Measurements from ENCODE around the gene CD2AP.
"Not testable (repeated sequence)": the region's sequence is repeated elsewhere in the genome, so short reads cannot be mapped to it uniquely, and the experiment has no call there.

The CD2AP gene

GRCh38 chr6:47477497-47478232 lies at the start of gene CD2AP:
CD2AP (plus strand) TSS chr6:47477789; CDS start chr6:47478245, 456 bp downstream.
- Mint-ChIP-seq H3K27me3 (no peaks in the 10 kb centered on the region), H3K27ac (peak within 1 kb of the TSS; percentile 93), H3K4me1 (ENCODE audit: low read depth) (peaks cover 34% of the 10 kb centered on the region), H3K4me3 (peak within 1 kb of the TSS; percentile 88), H3K36me3 (ENCODE audit: low read depth) (peaks cover 12% of the 10 kb centered on the region), H3K9me3 (no peaks in the 10 kb centered on the region)
- DNase-seq: peak; percentile 92

GRCh38 chr6:47428288-47428687 lies 49.3 kb upstream of the CD2AP start:
- no peak overlapping the region for H3K4me3 Mint-ChIP-seq
- no peaks in the 10 kb centered on the region for H3K27me3 Mint-ChIP-seq
- no peak overlapping the region for H3K27ac Mint-ChIP-seq
- no peaks in the 10 kb centered on the region for H3K36me3 Mint-ChIP-seq (ENCODE audit: low read depth)
- peaks cover 24% of the 10 kb centered on the region for H3K9me3 Mint-ChIP-seq
- DNase-seq: no peak
- peaks cover 4% of the 10 kb centered on the region for H3K4me1 Mint-ChIP-seq (ENCODE audit: low read depth)

GRCh38 chr6:47428746-47429664 lies 48.6 kb upstream of the CD2AP start:
- Mint-ChIP-seq H3K27ac (no peak overlapping the region), H3K9me3 (peaks cover 24% of the 10 kb centered on the region), H3K4me1 (ENCODE audit: low read depth) (peaks cover 4% of the 10 kb centered on the region), H3K27me3 (no peaks in the 10 kb centered on the region), H3K36me3 (ENCODE audit: low read depth) (no peaks in the 10 kb centered on the region), H3K4me3 (no peak overlapping the region)
- no peak for DNase-seq

- Mint-ChIP-seq H3K4me3 (no peak overlapping the region), H3K27ac (no peak overlapping the region), H3K36me3 (ENCODE audit: low read depth) (no peaks in the 10 kb centered on the region), H3K9me3 (peaks cover 8% of the 10 kb centered on the region), H3K4me1 (ENCODE audit: low read depth) (no peaks in the 10 kb centered on the region), H3K27me3 (no peaks in the 10 kb centered on the region)
- DNase-seq: no peak
Measured at GRCh38 chr6:47434372-47435253, 43.0 kb upstream of the CD2AP start.

- H3K27me3 Mint-ChIP-seq: no peaks in the 10 kb centered on the region
- H3K9me3 Mint-ChIP-seq: peaks cover 3% of the 10 kb centered on the region
- no peak for DNase-seq
- H3K4me3 Mint-ChIP-seq: no peak overlapping the region
- no peaks in the 10 kb centered on the region for H3K4me1 Mint-ChIP-seq (ENCODE audit: low read depth)
- no peak overlapping the region for H3K27ac Mint-ChIP-seq
- H3K36me3 Mint-ChIP-seq (ENCODE audit: low read depth): no peaks in the 10 kb centered on the region
Measured at GRCh38 chr6:47435254-47435612, 42.4 kb upstream of the CD2AP start.

GRCh38 chr6:47437592-47437991 lies 40.0 kb upstream of the CD2AP start:
- Mint-ChIP-seq H3K27me3 (no peaks in the 10 kb centered on the region), H3K36me3 (ENCODE audit: low read depth) (no peaks in the 10 kb centered on the region), H3K9me3 (no peaks in the 10 kb centered on the region), H3K4me1 (ENCODE audit: low read depth) (no peaks in the 10 kb centered on the region), H3K4me3 (no peak overlapping the region), H3K27ac (no peak overlapping the region)
- no peak for DNase-seq

GRCh38 chr6:47438481-47439347 lies 38.9 kb upstream of the CD2AP start:
- no peak for DNase-seq

GRCh38 chr6:47439348-47439668 lies 38.3 kb upstream of the CD2AP start:
- H3K9me3 Mint-ChIP-seq: no peaks in the 10 kb centered on the region
- no peaks in the 10 kb centered on the region for H3K27me3 Mint-ChIP-seq
- no peak overlapping the region for H3K27ac Mint-ChIP-seq
- no peak for DNase-seq
- H3K4me1 Mint-ChIP-seq (ENCODE audit: low read depth): no peaks in the 10 kb centered on the region
- H3K4me3 Mint-ChIP-seq: no peak overlapping the region
- no peaks in the 10 kb centered on the region for H3K36me3 Mint-ChIP-seq (ENCODE audit: low read depth)

More at GRCh38 chr6:47438481-47439347, 38.9 kb upstream of the CD2AP start:
- Mint-ChIP-seq H3K36me3 (ENCODE audit: low read depth) (no peaks in the 10 kb centered on the region), H3K4me3 (no peak overlapping the region), H3K9me3 (no peaks in the 10 kb centered on the region), H3K4me1 (ENCODE audit: low read depth) (no peaks in the 10 kb centered on the region), H3K27me3 (no peaks in the 10 kb centered on the region), H3K27ac (no peak overlapping the region)

GRCh38 chr6:47440719-47441118 lies 36.9 kb upstream of the CD2AP start:
- H3K4me1 Mint-ChIP-seq (ENCODE audit: low read depth): no peaks in the 10 kb centered on the region
- peaks cover 3% of the 10 kb centered on the region for H3K9me3 Mint-ChIP-seq
- H3K27ac Mint-ChIP-seq: no peak overlapping the region
- H3K36me3 Mint-ChIP-seq (ENCODE audit: low read depth): no peaks in the 10 kb centered on the region
- no peak for DNase-seq
- H3K27me3 Mint-ChIP-seq: no peaks in the 10 kb centered on the region
- H3K4me3 Mint-ChIP-seq: no peak overlapping the region

- not testable (repeated sequence) for H3K27me3 Mint-ChIP-seq, DNase-seq, H3K27ac Mint-ChIP-seq
Measured at GRCh38 chr6:47444964-47445363, 32.6 kb upstream of the CD2AP start.

GRCh38 chr6:47446669-47447330 lies 30.8 kb upstream of the CD2AP start:
- Mint-ChIP-seq H3K27me3 (no peaks in the 10 kb centered on the region), H3K27ac (peak overlapping the region; percentile 4), H3K4me1 (ENCODE audit: low read depth) (peaks cover 14% of the 10 kb centered on the region), H3K9me3 (peaks cover 3% of the 10 kb centered on the region), H3K4me3 (no peak overlapping the region), H3K36me3 (ENCODE audit: low read depth) (no peaks in the 10 kb centered on the region)
- DNase-seq: no peak

More at GRCh38 chr6:47444964-47445363, 32.6 kb upstream of the CD2AP start:
- H3K4me1 Mint-ChIP-seq (ENCODE audit: low read depth): peaks cover 14% of the 10 kb centered on the region
- H3K9me3 Mint-ChIP-seq; H3K4me3 Mint-ChIP-seq; H3K36me3 Mint-ChIP-seq (ENCODE audit: low read depth): not testable (repeated sequence)

GRCh38 chr6:47447722-47448121 lies 29.9 kb upstream of the CD2AP start:
- Mint-ChIP-seq H3K4me1 (ENCODE audit: low read depth) (peaks cover 14% of the 10 kb centered on the region), H3K27me3 (no peaks in the 10 kb centered on the region), H3K27ac (no peak overlapping the region), H3K4me3 (no peak overlapping the region), H3K36me3 (ENCODE audit: low read depth) (no peaks in the 10 kb centered on the region), H3K9me3 (peaks cover 3% of the 10 kb centered on the region)
- DNase-seq: no peak

GRCh38 chr6:47451162-47451561 lies 26.4 kb upstream of the CD2AP start:
- Mint-ChIP-seq H3K36me3 (ENCODE audit: low read depth) (no peaks in the 10 kb centered on the region), H3K4me1 (ENCODE audit: low read depth) (peaks cover 16% of the 10 kb centered on the region), H3K9me3 (no peaks in the 10 kb centered on the region), H3K4me3 (no peak overlapping the region), H3K27ac (no peak overlapping the region), H3K27me3 (no peaks in the 10 kb centered on the region)
- DNase-seq: no peak
